DND-41 (cell line): ENCODE measurements around the gene SCNN1A.

Experiments
- CTCF ChIP-seq: IDR thresholded peaks from 2 replicates; pipeline ENCODE4 v1.5.1; 2012; ENCODE audit warnings: borderline replicate concordance, low read length, moderate library complexity, mild to moderate bottlenecking; ENCODE audit not compliant: poor library complexity, severe bottlenecking; ENCODE audit errors: extremely low read depth
- EZH2 ChIP-seq: IDR thresholded peaks from 3 replicates; pipeline ENCODE4 v1.6.1; 2012; ENCODE audit warnings: borderline replicate concordance, low read depth, mild to moderate bottlenecking, moderate library complexity, low read length, inconsistent platforms; ENCODE audit not compliant: severe bottlenecking

GRCh38 chr12:6376870-6377666, 1.7 kb upstream of the SCNN1A start:
- TF ChIP-seq CTCF (no peak), EZH2 (no peak)
